H1 (cell line): ENCODE data around the gene MASP1. TPM values are rescaled to one million over a fixed set of nuclear protein-coding genes. Genes with fewer than 3 reads are reported as not detected.

ENCODE experiments used
- ATF2 ChIP-seq: IDR thresholded peaks from 2 replicates; pipeline ENCODE4 v1.6.1; 2012; ENCODE audit warnings: low read length, inconsistent platforms
- E2F6 ChIP-seq: IDR thresholded peaks from 2 replicates; pipeline ENCODE4 v1.6.1; 2012; ENCODE audit warnings: inconsistent platforms
- EP300 ChIP-seq, 2 experiments: IDR thresholded peaks; 1 replicate in 1 of 2; 2 replicates in 1 of 2; pipeline ENCODE4 v1.6.1; 2011 to 2012; ENCODE audit warnings: low read depth in 2 of 2, low read length in 2 of 2, mild to moderate bottlenecking in 2 of 2, borderline replicate concordance in 1 of 2, inconsistent platforms in 1 of 2, moderate library complexity in 1 of 2
- POLR2AphosphoS5 ChIP-seq: IDR thresholded peaks from 2 replicates; pipeline ENCODE4 v1.6.1; 2011; ENCODE audit warnings: low read depth, low read length
- SIN3A ChIP-seq, 2 experiments: IDR thresholded peaks in 1 of 2; conservative IDR thresholded peaks in 1 of 2; 2 replicates each; pipeline ENCODE4 v1.6.1; 2011 to 2012; ENCODE audit warnings: low read length in 2 of 2, improper control_type of control experiment in 1 of 2, low read depth in 1 of 2, mild to moderate bottlenecking in 1 of 2
- SP2 ChIP-seq: IDR thresholded peaks from 2 replicates; pipeline ENCODE4 v1.6.1; 2012; ENCODE audit warnings: mild to moderate bottlenecking, low read length, inconsistent platforms
- TCF12 ChIP-seq: IDR thresholded peaks from 2 replicates; pipeline ENCODE4 v1.6.1; 2011; ENCODE audit warnings: low read depth, mild to moderate bottlenecking, low read length
- YY1 ChIP-seq: IDR thresholded peaks from 2 replicates; pipeline ENCODE4 v1.6.1; 2011; ENCODE audit warnings: low read depth, mild to moderate bottlenecking, low read length
- polyA plus RNA-seq, 7 experiments: library from polyadenylated mRNA; depleted of rRNA in 3 of 7; stranded (reverse) in 5 of 7; unstranded in 2 of 7; fragments of >200 nt in 5 of 7; fragments of 200-250 nt in 2 of 7; gene quantifications; 1 replicate in 5 of 7; 2 replicates in 1 of 7; 4 replicates in 1 of 7; pipeline versions ENCODE4 v1.2.1 to v1.2.3, GENCODE V29; 2011 to 2013; ENCODE audit warnings: missing spikeins in 2 of 7, mixed read lengths in 2 of 7
- total RNA-seq: library from RNA; stranded (reverse); fragmentation: NEBNext Ultra II Directional; extraction: Animal tissue kit (Norgen Biotek cat#: 25700); gene quantifications from 2 replicates; pipeline ENCODE4 v1.2.1, GENCODE V29; 2021

MASP1 gene
- total and polyA plus RNA-seq, 2 of the 8 experiments (the other 6 are each of a cell fraction or from before 2014, with no cell fraction given) = 2.7 to 3.5 TPM

- TF ChIP-seq EP300 (IDR thresholded peaks at IDR 0.05; ENCODE audit: borderline replicate concordance in 1 of 2, low read depth in 2 of 2, low read length in 2 of 2) (no peak), SIN3A (conservative IDR thresholded peaks at IDR 0.05 in 1 of 2, IDR thresholded peaks at IDR 0.05 in 1 of 2; ENCODE audit: low read depth in 1 of 2, low read length in 2 of 2) (no peak), YY1 (no peak), SP2 (no peak), TCF12 (no peak), ATF2 (no peak), POLR2AphosphoS5 (no peak), E2F6 (no peak)
These were observed 94.2 kb downstream of the MASP1 start, which contains the start of gene RTP1 (continued) for GRCh38 chr3:187197335-187197649.
